Peyer's patch (tissue), 4 donors: Measurements from ENCODE around the gene PDXP.

ENCODE experiments used
- POLR2A ChIP-seq, 2 donors: fragments of 450-650 bp; IDR thresholded peaks; one replicate each; pipeline ENCODE4 v1.5.1; 2017; ENCODE audit warnings: antibody characterized with exemption in 2 of 2, mild to moderate bottlenecking in 2 of 2, moderate library complexity in 2 of 2
- TF ChIP-seq, protein P1 (sequence below), 6 experiments: fragments of 450-650 bp in 4 of 6; fragments of 200-600 bp in 2 of 6; sonication (generic) in 1 of 6; IDR thresholded peaks; one replicate each; pipeline ENCODE4 v1.5.1; 2017 to 2019; ENCODE audit warnings: antibody characterized with exemption in 6 of 6, mild to moderate bottlenecking in 3 of 6, moderate library complexity in 1 of 6

DNA sequence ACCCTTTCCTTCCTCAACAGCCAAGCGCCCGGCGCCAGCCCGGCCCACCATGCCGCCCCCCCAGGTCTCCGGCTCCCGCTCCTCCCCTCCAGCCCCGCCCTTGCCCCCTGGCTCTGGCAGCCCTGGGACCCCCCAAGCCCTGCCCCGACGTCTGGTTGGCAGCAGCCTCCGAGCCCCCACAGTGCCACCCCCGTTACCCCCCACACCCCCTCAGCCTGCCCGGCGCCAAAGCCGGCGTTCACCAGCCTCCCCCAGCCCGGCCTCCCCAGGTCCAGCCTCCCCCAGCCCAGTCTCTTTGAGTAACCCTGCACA lies 3.3 kb upstream of the PDXP start:
- TF ChIP-seq, protein P1, sequence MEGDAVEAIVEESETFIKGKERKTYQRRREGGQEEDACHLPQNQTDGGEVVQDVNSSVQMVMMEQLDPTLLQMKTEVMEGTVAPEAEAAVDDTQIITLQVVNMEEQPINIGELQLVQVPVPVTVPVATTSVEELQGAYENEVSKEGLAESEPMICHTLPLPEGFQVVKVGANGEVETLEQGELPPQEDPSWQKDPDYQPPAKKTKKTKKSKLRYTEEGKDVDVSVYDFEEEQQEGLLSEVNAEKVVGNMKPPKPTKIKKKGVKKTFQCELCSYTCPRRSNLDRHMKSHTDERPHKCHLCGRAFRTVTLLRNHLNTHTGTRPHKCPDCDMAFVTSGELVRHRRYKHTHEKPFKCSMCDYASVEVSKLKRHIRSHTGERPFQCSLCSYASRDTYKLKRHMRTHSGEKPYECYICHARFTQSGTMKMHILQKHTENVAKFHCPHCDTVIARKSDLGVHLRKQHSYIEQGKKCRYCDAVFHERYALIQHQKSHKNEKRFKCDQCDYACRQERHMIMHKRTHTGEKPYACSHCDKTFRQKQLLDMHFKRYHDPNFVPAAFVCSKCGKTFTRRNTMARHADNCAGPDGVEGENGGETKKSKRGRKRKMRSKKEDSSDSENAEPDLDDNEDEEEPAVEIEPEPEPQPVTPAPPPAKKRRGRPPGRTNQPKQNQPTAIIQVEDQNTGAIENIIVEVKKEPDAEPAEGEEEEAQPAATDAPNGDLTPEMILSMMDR (IDR thresholded peaks at IDR 0.05): no peak
- no peak for TF ChIP-seq POLR2A (IDR thresholded peaks at IDR 0.05)
